GM21390 (cell line): Measurements from ENCODE around the gene HRH3.

Experiments
- ATAC-seq: cut with Tn5 transposase; IDR thresholded peaks from one replicate; pipeline ENCODE4 v1.9.1; 2021; ENCODE audit not compliant: unreplicated experiment

HRH3 gene

GRCh38 chr20:62219992-62220665 lies at the start of gene HRH3:
TSS of gene HRH3 (minus strand) at chr20:62220278. CDS start at chr20:62219970, 308 bp downstream.
- no peak for ATAC-seq

- no peak for ATAC-seq
Measured at GRCh38 chr20:62269871-62270270, 49.8 kb upstream of the HRH3 start.

DNA sequence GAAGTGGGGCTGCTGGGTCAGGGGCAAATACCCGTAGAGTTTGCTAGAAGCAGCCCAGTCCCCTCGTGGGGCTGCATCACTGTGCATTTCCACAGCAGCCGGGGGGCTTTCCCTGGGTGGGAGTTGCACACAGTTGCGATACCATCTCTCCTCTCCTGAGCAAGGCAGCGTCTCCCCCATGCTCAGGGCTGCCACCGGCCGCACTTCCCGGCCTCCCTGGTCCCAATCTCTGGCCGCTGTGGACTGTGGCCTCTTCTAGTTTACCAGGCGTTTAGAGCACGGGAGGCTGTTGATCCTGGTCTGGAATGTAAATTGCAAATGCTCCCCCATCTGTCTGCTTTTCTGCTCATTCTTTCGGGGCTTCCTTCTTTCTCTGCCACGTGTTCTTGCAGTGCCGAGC lies 49.3 kb upstream of the HRH3 start:
- ATAC-seq, result no peak

DNA sequence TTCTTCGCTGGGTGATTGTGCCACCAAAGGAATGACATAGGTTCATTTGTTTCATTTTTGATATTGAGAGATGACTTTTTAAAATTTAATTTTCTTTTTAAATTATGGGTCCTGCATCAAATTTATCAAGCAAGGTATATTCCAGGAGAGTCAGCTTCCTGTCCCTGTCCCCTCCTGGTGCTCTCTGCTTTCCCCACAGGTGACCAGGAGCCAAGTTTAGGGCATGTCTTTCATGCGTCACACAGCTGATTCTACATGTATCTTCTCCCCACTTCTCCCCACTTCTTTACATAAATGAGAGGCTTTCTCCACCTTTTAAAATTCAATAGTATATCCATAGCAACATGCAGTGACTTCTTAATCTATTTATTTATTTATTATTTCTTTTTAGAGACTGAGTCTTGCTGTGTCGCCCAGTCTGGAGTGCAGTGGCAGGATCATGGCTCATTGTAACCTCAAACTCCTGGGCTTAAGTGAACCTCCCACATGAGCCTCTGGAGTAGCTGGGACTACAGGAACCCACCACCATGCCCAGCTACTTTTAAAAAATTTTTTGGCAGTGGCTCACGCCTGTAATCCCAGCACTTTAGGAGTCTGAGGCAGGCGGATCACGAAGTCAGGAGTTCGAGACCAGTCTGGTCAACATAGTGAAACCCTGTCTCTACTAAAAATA lies 48.3 kb upstream of the HRH3 start:
- no peak for ATAC-seq

GRCh38 chr20:62267543-62267942 lies 47.5 kb upstream of the HRH3 start:
- no peak for ATAC-seq

DNA sequence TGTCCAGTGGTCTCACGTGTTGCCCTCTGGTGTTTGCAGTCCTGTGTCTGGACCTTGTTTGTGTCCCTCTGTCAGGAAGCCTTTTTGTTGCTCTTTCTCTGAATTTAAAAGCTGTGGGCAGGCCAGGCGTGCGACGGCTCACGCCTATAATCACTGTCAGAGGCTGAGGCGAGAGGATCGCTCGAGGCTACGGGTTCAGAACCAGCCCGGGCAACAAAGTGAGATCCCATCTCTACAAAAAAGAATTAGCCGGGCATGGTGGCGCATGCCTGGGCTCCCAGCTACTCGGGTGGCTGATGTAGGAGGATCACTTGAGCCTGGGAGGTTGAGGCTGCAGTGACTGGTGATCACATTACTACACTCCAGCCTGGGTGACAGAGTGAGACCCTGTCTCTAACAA lies 46.8 kb upstream of the HRH3 start:
- ATAC-seq, result no peak

DNA sequence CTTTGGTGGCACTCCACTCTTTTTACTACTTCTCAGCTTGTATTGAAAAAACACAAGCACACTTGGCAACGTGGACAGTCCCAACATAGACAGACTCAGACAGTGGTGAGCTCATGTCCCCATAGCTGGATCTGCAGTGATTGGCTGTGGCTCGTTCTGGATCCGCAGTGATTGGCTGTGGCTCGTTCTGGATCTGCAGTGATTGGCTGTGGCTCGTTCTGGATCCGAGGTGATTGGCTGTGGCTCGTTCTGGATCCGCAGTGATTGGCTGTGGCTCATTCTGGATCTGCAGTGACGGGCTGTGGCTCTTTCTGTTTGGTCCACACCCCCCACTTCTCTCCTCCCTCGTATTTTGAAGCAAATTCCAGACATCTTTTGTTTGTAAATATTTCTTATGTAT lies 46.3 kb upstream of the HRH3 start:
- no peak for ATAC-seq

DNA sequence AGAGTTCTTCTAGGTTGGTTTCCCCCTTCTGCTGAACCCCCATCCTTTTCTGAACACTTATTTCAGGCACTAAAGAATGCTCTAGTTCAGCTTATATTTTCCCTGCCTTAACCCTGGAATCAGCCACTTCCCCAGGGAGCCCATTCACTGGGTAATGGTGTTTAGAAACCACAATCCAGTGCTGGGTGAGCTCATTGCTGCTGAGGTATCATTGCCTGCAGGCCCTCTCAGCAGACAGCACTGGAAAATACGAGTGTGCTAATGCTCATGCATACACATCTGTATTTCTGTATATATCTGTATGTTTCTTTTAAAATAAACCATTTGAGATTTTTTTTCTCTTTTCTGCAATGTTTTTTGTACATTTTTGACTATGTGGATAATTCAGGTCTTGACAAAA lies 45.3 kb upstream of the HRH3 start:
- ATAC-seq, result no peak

DNA sequence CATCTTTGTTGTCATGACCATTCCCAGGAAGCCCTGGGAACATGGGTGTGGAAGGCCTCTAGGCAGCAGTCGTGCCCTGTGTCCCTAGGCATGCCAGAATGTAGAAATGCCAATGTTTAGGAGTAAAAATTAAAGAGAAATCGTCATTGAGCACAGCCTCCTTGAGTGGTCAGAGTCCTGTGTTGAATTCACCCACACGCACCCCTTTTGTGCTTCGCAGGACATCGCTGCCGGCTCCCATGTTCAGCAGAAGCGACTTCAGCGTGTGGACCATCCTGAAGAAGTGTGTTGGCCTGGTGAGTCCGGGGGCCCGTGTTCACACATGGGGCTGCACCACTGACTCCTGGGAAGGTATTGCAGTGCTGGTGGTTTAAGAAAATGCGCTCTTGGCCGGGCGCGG lies 43.3 kb upstream of the HRH3 start:
- ATAC-seq, result no peak

DNA sequence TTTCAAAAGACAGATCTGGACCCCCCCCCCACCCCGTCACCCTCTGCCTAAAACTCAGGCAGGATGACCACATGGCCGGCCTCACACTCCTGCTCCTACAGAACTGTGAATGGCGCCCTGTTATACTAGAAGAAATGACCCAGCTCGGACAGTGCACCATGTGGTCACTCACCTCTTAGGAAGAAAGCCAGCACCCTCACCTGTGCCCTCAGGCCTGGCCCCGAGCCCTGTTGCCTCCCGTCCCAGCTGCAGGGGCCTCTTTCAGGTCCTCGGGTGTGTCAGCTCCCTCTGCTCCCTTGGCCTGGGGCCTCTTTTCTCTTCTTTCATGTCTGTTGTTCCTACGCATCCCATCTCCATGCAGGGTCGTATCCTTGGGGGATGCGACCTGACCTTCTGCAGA lies 42.0 kb upstream of the HRH3 start:
- no peak for ATAC-seq

- ATAC-seq, result no peak
Measured at GRCh38 chr20:62259294-62259565, 39.2 kb upstream of the HRH3 start.

DNA sequence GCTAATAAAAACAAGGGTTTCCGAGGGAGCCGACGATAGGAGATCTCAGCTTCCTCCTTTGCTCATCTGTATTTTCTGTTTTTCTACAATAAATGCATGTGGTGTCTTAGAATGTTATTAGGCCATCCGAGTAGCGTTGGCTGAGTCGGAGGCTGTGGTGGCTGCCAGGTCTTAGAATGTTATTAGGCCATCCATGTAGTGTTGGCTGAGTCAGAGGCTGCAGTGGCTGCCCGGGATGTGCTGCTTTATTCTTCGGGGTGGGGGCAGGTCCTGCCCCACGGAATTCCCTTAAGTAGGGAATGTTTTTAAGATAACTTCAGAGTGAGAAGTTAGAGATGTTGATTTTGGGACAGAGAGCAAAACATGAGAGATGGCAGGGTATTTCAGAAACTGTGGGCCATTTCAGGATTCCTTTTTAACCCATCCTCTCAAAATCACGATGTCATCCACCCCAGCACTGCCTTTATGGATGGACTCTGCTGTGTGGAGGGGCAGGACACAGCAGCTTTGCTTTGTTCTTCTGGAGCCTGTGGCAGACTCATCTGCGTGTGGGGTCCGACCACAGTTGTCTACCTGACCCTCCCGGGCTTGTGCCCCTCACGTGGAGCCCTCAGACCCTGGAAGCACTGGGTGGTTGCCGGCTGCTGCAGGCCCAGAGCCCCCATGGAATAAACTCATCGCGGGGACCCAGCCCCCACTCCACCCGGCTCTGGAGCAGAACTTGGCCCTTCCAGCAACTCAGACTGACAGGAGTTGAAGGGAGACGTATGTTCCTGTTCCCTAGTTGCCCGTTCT lies 38.6 kb upstream of the HRH3 start:
- no peak for ATAC-seq

DNA sequence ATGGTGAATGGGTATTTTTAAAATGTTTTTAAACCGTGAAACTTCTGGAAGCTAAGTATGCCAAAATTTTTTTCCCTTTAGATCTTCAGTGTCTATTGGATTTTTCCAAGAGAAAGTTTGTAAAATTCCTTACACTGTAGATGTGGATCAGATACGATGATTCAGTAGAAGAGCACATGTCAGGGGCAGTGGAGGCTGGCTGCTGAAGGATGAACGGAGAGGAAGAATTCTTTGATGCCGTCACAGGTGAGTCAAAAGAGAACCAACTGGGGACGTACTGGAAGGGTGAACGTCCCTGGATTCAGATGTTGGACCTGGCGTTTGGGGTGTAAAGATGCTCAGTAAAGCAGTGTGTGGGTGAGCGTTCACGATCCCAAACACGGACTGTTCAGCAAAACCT lies 35.9 kb upstream of the HRH3 start:
- no peak for ATAC-seq

- no peak for ATAC-seq
Measured at GRCh38 chr20:62254021-62254724, 34.1 kb upstream of the HRH3 start.

DNA sequence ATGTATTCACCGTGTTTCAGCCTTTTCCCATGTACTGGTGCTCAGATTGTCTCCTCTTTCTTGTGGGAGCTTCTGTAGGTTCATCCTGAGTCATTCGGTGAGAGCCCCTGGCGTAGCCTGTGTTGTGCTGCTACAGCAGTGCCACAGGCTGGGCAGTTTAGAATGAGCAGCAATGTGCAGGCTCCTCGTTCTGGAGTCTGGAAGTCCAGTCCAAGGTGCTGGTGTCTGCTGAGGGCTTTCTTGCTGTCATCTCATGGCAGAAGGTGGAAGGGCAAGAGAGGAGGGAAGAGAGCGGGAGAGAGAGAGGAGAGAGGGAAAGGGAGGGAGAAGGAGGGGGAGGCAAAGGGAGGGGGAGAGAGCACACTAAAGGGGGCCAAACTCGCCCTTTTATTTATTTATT lies 33.3 kb upstream of the HRH3 start:
- ATAC-seq, result no peak

- no peak for ATAC-seq
Measured at GRCh38 chr20:62252342-62252966, 32.4 kb upstream of the HRH3 start.

GRCh38 chr20:62248890-62249560 lies 28.9 kb upstream of the HRH3 start:
- no peak for ATAC-seq

DNA sequence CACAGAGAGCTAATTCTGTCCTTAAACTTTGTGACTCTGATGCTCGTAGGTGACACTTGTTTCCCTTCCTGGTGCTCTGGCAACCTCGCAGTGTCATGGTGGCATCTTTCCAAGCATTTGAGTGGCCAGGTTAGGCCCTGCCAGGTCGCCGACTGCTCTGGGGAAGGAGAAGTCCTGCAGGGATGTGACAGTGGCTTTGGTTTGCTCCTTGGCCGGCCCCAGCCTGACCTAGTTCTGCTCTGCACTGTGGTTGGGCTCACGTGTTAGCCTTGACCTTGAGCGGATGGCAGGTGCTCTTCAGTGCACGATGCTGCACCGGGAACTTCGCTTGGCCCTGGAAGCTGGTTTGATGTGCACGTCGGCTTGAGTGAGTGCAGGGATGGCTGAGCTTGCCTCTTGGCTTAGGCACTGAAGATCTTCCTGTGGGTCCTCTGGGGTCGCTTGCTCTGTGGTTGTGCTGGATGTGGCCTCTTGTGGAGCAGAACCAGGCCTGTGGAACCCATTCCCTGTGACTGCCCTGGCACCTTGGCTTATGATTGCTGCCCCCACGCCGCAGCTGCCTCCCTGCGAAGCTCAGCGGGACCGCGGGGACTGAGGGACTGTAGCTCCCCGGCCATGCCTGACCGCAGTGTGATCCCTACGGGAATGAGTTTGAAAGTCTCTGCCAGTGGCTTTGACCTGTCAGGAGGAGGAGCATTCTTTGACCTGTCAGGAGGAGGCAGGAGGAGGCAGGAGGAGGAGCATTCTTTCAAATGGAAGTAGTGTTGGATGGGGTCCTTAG lies 27.0 kb upstream of the HRH3 start:
- ATAC-seq, result no peak

- ATAC-seq, result no peak
Measured at GRCh38 chr20:62246431-62246830, 26.4 kb upstream of the HRH3 start.

GRCh38 chr20:62245911-62246280 lies 25.8 kb upstream of the HRH3 start:
- no peak for ATAC-seq
